GM18907 (cell line): ENCODE results near the gene KHDRBS1.
"Not testable (repeated sequence)": the region's sequence is repeated elsewhere in the genome, so short reads cannot be mapped to it uniquely, and the experiment has no call there.

Experiments used
- ATAC-seq: cut with Tn5 transposase; IDR thresholded peaks from one replicate; pipeline ENCODE4 v1.9.1; 2021; ENCODE audit warnings: mild to moderate bottlenecking, moderate library complexity; ENCODE audit not compliant: unreplicated experiment

KHDRBS1 gene

GRCh38 chr1:32060914-32061313 lies 47.2 kb downstream of the KHDRBS1 start:
- ATAC-seq = no peak

- ATAC-seq = no peak
Measured at GRCh38 chr1:32062867-32063230, 49.2 kb downstream of the KHDRBS1 start.

DNA sequence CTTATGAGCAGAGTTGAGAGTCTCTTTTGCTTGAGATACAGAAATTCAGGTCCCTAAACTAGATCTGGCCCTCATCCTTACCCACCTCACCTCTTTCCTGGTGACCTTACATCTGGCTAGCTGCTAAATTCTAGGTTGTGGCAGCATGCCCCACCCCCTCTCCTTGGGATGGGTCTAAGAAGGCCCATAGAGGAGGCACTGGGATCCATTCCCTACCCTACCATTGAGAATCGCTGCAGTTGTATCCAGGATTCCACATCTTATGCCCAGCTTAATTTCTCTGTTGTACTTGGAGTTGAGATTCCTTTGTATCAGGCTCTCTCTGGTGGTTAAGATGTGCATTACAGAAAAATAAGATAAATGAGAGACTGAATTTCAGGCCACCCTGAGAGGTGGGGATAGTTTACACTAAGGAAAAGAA lies 49.6 kb downstream of the KHDRBS1 start:
- no peak for ATAC-seq

DNA sequence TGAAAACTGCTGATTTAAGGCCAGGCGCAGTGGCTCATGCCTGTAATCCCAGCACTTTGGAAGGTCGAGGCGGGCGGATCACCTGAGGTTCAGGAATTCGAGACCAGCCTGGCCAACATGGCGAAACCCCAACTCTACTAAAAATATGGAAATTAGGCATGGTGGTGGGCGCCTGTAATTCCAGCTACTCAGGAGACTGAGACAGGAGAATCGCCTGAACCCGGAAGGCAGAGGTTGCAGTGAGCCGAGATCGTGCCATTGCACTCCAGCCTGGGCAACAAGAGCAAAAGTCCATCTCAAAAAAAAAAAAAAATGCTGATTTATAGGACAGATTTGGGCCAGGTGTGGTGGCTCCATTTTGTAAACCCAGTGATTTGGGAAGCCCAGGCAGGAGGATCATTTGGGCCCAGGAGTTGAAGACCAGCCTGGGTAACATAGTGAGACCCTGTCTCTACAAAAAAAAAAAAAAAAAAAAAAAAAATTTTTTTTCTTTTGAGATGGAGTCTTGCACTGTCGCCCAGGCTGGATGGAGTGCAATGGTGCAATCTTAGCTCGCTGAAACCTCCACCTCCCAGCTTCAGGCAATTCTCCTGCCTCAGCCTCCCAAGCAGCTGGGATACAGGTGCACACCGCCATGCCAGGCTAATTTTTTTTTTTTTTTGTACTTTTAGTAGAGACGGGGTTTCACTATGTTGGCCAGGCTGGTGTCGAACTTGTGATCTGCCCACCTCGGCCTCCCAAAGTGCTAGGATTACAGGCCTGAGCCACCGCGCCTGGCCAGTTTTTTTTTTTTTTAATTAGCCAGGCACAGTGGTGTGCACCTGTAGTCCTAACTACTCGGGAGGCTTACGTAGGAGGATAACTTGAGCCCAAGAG lies 52.2 kb downstream of the KHDRBS1 start:
- ATAC-seq = not testable (repeated sequence)

- no peak for ATAC-seq
Measured at GRCh38 chr1:32066489-32066873, 52.8 kb downstream of the KHDRBS1 start.

- ATAC-seq = no peak
Measured at GRCh38 chr1:32068957-32069588, 55.4 kb downstream of the KHDRBS1 start.

- ATAC-seq = no peak
Measured at GRCh38 chr1:32071758-32072621, 58.3 kb downstream of the KHDRBS1 start.

DNA sequence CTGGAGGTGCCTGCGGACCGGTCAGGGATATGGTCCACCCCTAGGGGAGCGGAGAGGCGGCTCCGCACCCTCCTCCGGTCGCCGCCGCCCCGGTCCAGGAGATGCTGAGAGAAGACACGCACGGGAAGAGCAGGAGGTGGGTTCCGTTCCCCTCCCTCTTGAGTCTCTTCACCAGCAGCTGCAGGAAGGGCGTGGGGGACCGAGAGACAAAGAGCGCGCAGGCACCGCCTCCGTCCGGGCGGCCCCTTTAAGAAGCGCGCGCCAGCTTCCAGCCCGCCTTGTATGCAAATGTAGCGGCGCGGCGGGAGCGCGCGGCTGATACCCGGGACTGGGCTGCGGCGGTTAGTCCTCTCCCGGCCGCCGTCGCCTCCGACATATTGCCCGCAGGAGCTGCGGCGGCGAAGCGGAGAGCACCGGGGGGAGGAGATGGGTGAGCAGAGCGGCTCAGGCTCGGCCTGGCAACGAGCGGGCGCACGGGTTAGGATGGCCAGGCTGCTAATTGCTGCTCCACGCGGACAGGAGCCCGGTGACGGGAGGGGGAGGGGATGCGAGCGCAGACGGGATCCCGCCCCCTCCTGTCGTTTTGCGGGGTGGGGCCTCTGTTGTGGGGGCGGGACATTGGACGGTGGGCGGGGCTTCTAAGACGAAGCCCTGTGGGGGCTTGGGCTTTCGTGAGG lies 59.1 kb downstream of the KHDRBS1 start, which contains the start of gene TMEM39B:
TMEM39B (plus strand) TSS at position 318 of the 677 bp plus-strand sequence; CDS start at position 427, 109 bp downstream.
- peak; percentile 84 for ATAC-seq

GRCh38 chr1:32073299-32074229 lies 59.9 kb downstream of the KHDRBS1 start:
- peak; percentile 18 for ATAC-seq

GRCh38 chr1:32074841-32075240 lies 61.2 kb downstream of the KHDRBS1 start:
- no peak for ATAC-seq

GRCh38 chr1:32077451-32077850 lies 63.8 kb downstream of the KHDRBS1 start:
- no peak for ATAC-seq

DNA sequence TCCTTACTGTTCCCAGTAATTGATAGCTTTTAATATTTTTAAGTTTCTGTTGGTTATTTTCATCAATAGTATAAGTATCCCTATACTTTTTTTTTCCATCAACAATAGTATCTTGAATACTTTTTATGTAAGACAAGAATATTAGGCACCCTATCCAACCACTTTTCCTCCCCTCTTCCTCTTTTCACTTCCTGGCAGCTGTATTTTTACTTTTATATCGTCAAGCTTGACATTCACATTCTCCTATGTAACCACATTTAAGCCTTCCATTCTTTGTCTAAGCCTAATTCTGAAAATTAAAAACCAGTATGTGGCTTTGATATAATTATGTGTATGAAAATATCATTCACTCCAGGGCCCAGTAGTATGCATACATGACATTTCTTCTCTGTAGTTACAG lies 68.4 kb downstream of the KHDRBS1 start:
- no peak for ATAC-seq

GRCh38 chr1:32086381-32086780 lies 72.7 kb downstream of the KHDRBS1 start:
- ATAC-seq = not testable (repeated sequence)

DNA sequence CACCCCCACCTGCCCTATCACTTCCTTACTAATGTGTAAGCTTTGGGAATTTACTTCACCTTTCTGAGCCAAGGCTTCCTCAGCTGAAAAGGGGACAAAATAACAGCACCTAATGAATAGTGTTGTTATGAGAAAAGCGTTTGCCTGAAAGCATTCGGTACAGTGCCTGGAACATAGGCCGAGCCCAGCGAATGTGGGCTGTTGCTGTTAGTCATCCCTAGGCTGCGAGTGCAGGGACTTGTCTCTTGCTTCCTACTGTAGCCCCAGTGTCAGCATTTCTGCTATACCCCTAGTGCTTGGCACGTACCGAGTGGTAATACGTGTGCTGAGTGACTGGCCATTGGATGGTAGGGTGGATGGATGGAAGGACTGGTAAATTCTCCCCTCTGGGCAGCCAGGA lies 77.5 kb downstream of the KHDRBS1 start:
- no peak for ATAC-seq

GRCh38 chr1:32091591-32091990 lies 77.9 kb downstream of the KHDRBS1 start:
- ATAC-seq = no peak
